OCI-LY7 (cell line): Measurements from ENCODE around the gene TMEM234. TPM values are rescaled to one million over a fixed set of nuclear protein-coding genes. Genes with fewer than 3 reads are reported as not detected.

Experiments
- BruUV-seq: library from RNA; stranded (reverse); fragments of 400-500 nt; replicated peaks from 2 replicates; lab custom pipeline; 2021; lab: Mats Ljungman, UMichigan
- CTCF ChIA-PET: fragments of 300-600 bp; sonication (Branson Sonifier 250); formaldehyde crosslinking; loops from one replicate; lab custom pipeline; 2022; ENCODE audit warnings: antibody characterized with exemption; ENCODE audit not compliant: unreplicated experiment; lab: Charles Lee
- POLR2A ChIA-PET: fragments of 300-600 bp; sonication (Branson Sonifier 250); formaldehyde crosslinking; loops from one replicate; lab custom pipeline; 2022; ENCODE audit warnings: antibody characterized with exemption; lab: Charles Lee
- DNase-seq: peaks from one replicate; pipeline ENCODE4 v3.0.0-alpha.2; 2015; ENCODE audit warnings: low spot score
- H2AFZ ChIP-seq: fragments of 200-600 bp; sonication (generic), shearing (Covaris generic); 2 replicates; pipeline ENCODE4 v1.6.1; 2014; ENCODE audit warnings: mild to moderate bottlenecking, antibody characterized with exemption, low read length, moderate library complexity
- H3K27ac ChIP-seq: fragments of 200-600 bp; sonication (generic); 2 replicates; pipeline ENCODE4 v1.5.1; 2014; ENCODE audit warnings: mixed run types, low read depth, mild to moderate bottlenecking, moderate library complexity, low read length, inconsistent platforms; ENCODE audit not compliant: poor library complexity, severe bottlenecking
- H3K36me3 ChIP-seq: fragments of 200-600 bp; sonication (generic); 2 replicates; pipeline ENCODE4 v1.6.1; 2014; ENCODE audit warnings: mild to moderate bottlenecking, antibody characterized with exemption, low read length, moderate library complexity, mixed read lengths; ENCODE audit not compliant: insufficient read depth
- H3K4me1 ChIP-seq: fragments of 200-600 bp; sonication (generic); 2 replicates; pipeline ENCODE4 v1.5.1; 2014; ENCODE audit warnings: mild to moderate bottlenecking, low read length; ENCODE audit not compliant: insufficient read depth, poor library complexity, severe bottlenecking
- H3K4me2 ChIP-seq: fragments of 200-600 bp; sonication (generic); 2 replicates; pipeline ENCODE4 v1.6.1; 2014; ENCODE audit warnings: mild to moderate bottlenecking, low read length
- H3K4me3 ChIP-seq: fragments of 200-600 bp; sonication (generic); 2 replicates; pipeline ENCODE4 v1.5.1; 2014; ENCODE audit warnings: mild to moderate bottlenecking, low read depth, low read length; ENCODE audit not compliant: poor library complexity, severe bottlenecking
- H3K79me2 ChIP-seq: fragments of 200-600 bp; sonication (generic); 2 replicates; pipeline ENCODE4 v1.6.1; 2016; ENCODE audit warnings: low read depth, mild to moderate bottlenecking, low read length, moderate library complexity, mixed read lengths; ENCODE audit not compliant: insufficient read depth
- H3K9me2 ChIP-seq: fragments of 200-600 bp; sonication (generic); 2 replicates; pipeline ENCODE4 v1.6.1; 2016; ENCODE audit warnings: mild to moderate bottlenecking, low read length, mixed read lengths; ENCODE audit not compliant: insufficient read depth
- H3K9me3 ChIP-seq: fragments of 200-600 bp; sonication (generic); 2 replicates; pipeline ENCODE4 v1.6.1; 2014; ENCODE audit warnings: mild to moderate bottlenecking, mixed run types, low read length, mixed read lengths
- H4K20me1 ChIP-seq: fragments of 200-600 bp; sonication (generic); 2 replicates; pipeline ENCODE4 v1.6.1; 2014; ENCODE audit warnings: mild to moderate bottlenecking, antibody characterized with exemption, low read length, moderate library complexity, mixed read lengths; ENCODE audit not compliant: insufficient read depth
- CTCF ChIP-seq: fragments of 200-600 bp; sonication (generic); conservative IDR thresholded peaks from 2 replicates; pipeline ENCODE4 v1.5.1; 2014; ENCODE audit warnings: mild to moderate bottlenecking, antibody characterized with exemption, low read length, moderate library complexity, mixed read lengths
- EZH2phosphoT487 ChIP-seq: fragments of 200-600 bp; sonication (generic); IDR thresholded peaks from 2 replicates; pipeline ENCODE4 v1.6.1; 2018; ENCODE audit warnings: low read depth, borderline replicate concordance, mild to moderate bottlenecking, mixed run types, antibody characterized with exemption, low read length, moderate library complexity, mixed read lengths
- intact Hi-C: fragments of 100-400 bp; cut with micrococcal nuclease; formaldehyde crosslinking; loops from one replicate; pipeline ENCODE4 v1.10.0; 2022; ENCODE audit not compliant: unreplicated experiment
- total RNA-seq, 2 experiments: library from RNA; depleted of rRNA in 1 of 2; stranded (reverse); fragments of >200 nt in 1 of 2; shearing (Covaris generic) in 1 of 2; gene quantifications; 2 replicates each; pipeline ENCODE4 v1.2.3, GENCODE V29; 2014 to 2022

Gene TMEM234
- total RNA-seq, 2 experiments from 2014 or later: 17.1 to 17.5 TPM

- Histone ChIP-seq H4K20me1 (no peaks in the 10 kb centered on the region), H3K4me1 (peaks cover 35% of the 10 kb centered on the region), H3K36me3 (peaks cover 4% of the 10 kb centered on the region; the same call in 1 of the 2 replicates), H2AFZ (peak overlapping the region; percentile 86; the same call in 1 of the 2 replicates), H3K79me2 (no peaks in the 10 kb centered on the region), H3K4me3 (no peak overlapping the region), H3K9me3 (no peaks in the 10 kb centered on the region), H3K4me2 (peak overlapping the region; percentile 74), H3K9me2 (no peaks in the 10 kb centered on the region), H3K27ac (no peak overlapping the region)
- no peak for DNase-seq
- TF ChIP-seq CTCF: no peak
- no peak for TF ChIP-seq EZH2phosphoT487
- intact Hi-C loops: no loop called here
- ChIA-PET CTCF (no interaction called here), POLR2A (interaction anchor here (0.9 to 2.0 kb wide), 2 partner anchors 11 to 16 kb away, joined by 4 to 7 read pairs; partner anchors contain the start of gene LCK)
- BruUV-seq: no TSS peak
These were observed 17.6 kb upstream of the TMEM234 start for GRCh38 chr1:32239790-32240139.

GRCh38 chr1:32239337-32239736 lies 17.2 kb upstream of the TMEM234 start:
- ChIA-PET POLR2A (interaction anchor here (2.0 kb wide), 1 partner anchor 12 kb away, joined by 4 read pairs; the partner anchor contains the start of gene LCK), CTCF (interaction anchor here (0.6 kb wide), 1 partner anchor 17 kb away, joined by 3 read pairs; no protein-coding TSS in a partner anchor)
- H3K4me1 ChIP-seq: peaks cover 35% of the 10 kb centered on the region
- intact Hi-C loops: no loop called here
- H3K27ac ChIP-seq: no peak overlapping the region
- peaks cover 7% of the 10 kb centered on the region; the same call in 1 of the 2 replicates for H3K36me3 ChIP-seq
- H3K9me3 ChIP-seq: no peaks in the 10 kb centered on the region
- H2AFZ ChIP-seq: no peak overlapping the region
- DNase-seq: no peak
- TF ChIP-seq EZH2phosphoT487: no peak
- TF ChIP-seq CTCF: peak; percentile 31; the same call in 1 of the 2 replicates
- H3K79me2 ChIP-seq: no peaks in the 10 kb centered on the region
- H3K4me2 ChIP-seq: no peak overlapping the region
- H3K9me2 ChIP-seq: no peaks in the 10 kb centered on the region
- no peak overlapping the region for H3K4me3 ChIP-seq
- BruUV-seq: no TSS peak
- H4K20me1 ChIP-seq: no peaks in the 10 kb centered on the region

- Histone ChIP-seq H2AFZ (no peak overlapping the region), H3K9me3 (no peaks in the 10 kb centered on the region), H4K20me1 (no peaks in the 10 kb centered on the region), H3K4me2 (no peak overlapping the region), H3K27ac (no peak overlapping the region), H3K79me2 (no peaks in the 10 kb centered on the region), H3K4me1 (peaks cover 7% of the 10 kb centered on the region), H3K36me3 (peaks cover 46% of the 10 kb centered on the region), H3K4me3 (no peak overlapping the region), H3K9me2 (no peaks in the 10 kb centered on the region)
- TF ChIP-seq EZH2phosphoT487 (no peak), CTCF (no peak)
- ChIA-PET POLR2A (no interaction called here), CTCF (no interaction called here)
- no TSS peak for BruUV-seq
- DNase-seq: no peak
- intact Hi-C loops: no loop called here
These were observed 12.6 kb upstream of the TMEM234 start for GRCh38 chr1:32234792-32235191.
